Measurements from ENCODE around the gene PHF21B. TPM values are rescaled to one million over a fixed set of nuclear protein-coding genes. Genes with fewer than 3 reads are reported as not detected.

Gene PHF21B
- total and polyA plus RNA-seq, 2 experiments from 2014 or later, result 20.6 to 149 TPM

- no peak for TF ChIP-seq REST (IDR thresholded peaks at IDR 0.05; ENCODE audit: unreplicated experiment)
- TF ChIP-seq ZNF331 (CRISPR knock-in tag; IDR thresholded peaks at IDR 0.05; ENCODE audit: low read depth), result no peak
- TF ChIP-seq STAT1 (IDR thresholded peaks at IDR 0.05; ENCODE audit: unreplicated experiment), result no peak
- no peak for TF ChIP-seq ZNF114 (CRISPR knock-in tag; IDR thresholded peaks at IDR 0.05)
- TF ChIP-seq POLR2AphosphoS5 (IDR thresholded peaks at IDR 0.05; ENCODE audit: low read depth), result no peak
- no peak for TF ChIP-seq EZH2 (IDR thresholded peaks at IDR 0.05; ENCODE audit: low read depth, unreplicated experiment)
These were observed 177.9 kb downstream of the PHF21B start (continued) for GRCh38 chr22:44831885-44832284.

Other genes starting within 250 kb of the PHF21B start
- 96.6 and 97.4 TPM in 2 replicates for gene NUP50, start 153.9 kb upstream of the PHF21B start, total RNA-seq (2014; rRNA removed; shearing (Covaris generic))
- 43.7 and 45.9 TPM in 2 replicates for gene NUP50, start 153.9 kb upstream of the PHF21B start, polyA plus RNA-seq (2016; fragmentation: Nextera tagmentation; extraction: Ambion mirVana)
- 78.6 and 81.8 TPM in 2 replicates for gene KIAA0930, start 230.9 kb upstream of the PHF21B start, total RNA-seq (2014; rRNA removed; shearing (Covaris generic))
- gene KIAA0930, start 230.9 kb upstream of the PHF21B start, polyA plus RNA-seq (2016; fragmentation: Nextera tagmentation; extraction: Ambion mirVana), result 15.0 and 19.1 TPM in 2 replicates